ENCODE data around the gene ENPP6.

Gene ENPP6

GRCh38 chr4:184217634-184218033, at the start of gene ENPP6:
Gene ENPP6, minus strand, starts transcription at chr4:184217873. Its CDS starts 54 bp downstream, at chr4:184217819.
- no peak for DNase-seq

- no peak for DNase-seq
Measured at GRCh38 chr4:184267206-184267608, 49.5 kb upstream of the ENPP6 start.

GRCh38 chr4:184265546-184266351, 48.1 kb upstream of the ENPP6 start:
- DNase-seq, result no peak

- peak; percentile 82 for DNase-seq
Measured at GRCh38 chr4:184263910-184264732, 46.4 kb upstream of the ENPP6 start.

- no peak for DNase-seq
Measured at GRCh38 chr4:184263461-184263860, 45.8 kb upstream of the ENPP6 start.

- no peak for DNase-seq
Measured at GRCh38 chr4:184262901-184263300, 45.2 kb upstream of the ENPP6 start.

- DNase-seq, result no peak
Measured at GRCh38 chr4:184261246-184261645, 43.6 kb upstream of the ENPP6 start.

GRCh38 chr4:184259866-184260265, 42.2 kb upstream of the ENPP6 start:
- no peak for DNase-seq

GRCh38 chr4:184259081-184259480, 41.4 kb upstream of the ENPP6 start:
- DNase-seq, result no peak

- DNase-seq, result no peak
Measured at GRCh38 chr4:184255871-184256642, 38.4 kb upstream of the ENPP6 start.

- no peak for DNase-seq
Measured at GRCh38 chr4:184255361-184255760, 37.7 kb upstream of the ENPP6 start.

GRCh38 chr4:184253072-184253420, 35.4 kb upstream of the ENPP6 start:
- no peak for DNase-seq

- DNase-seq, result no peak
Measured at GRCh38 chr4:184252136-184253071, 34.7 kb upstream of the ENPP6 start.

GRCh38 chr4:184251670-184251980, 34.0 kb upstream of the ENPP6 start:
- no peak for DNase-seq

GRCh38 chr4:184250795-184251669, 33.4 kb upstream of the ENPP6 start:
- peak; percentile 52 for DNase-seq

- DNase-seq, result no peak
Measured at GRCh38 chr4:184248216-184248615, 30.5 kb upstream of the ENPP6 start.

GRCh38 chr4:184247421-184247820, 29.7 kb upstream of the ENPP6 start:
- no peak for DNase-seq

GRCh38 chr4:184246426-184246825, 28.8 kb upstream of the ENPP6 start:
- DNase-seq, result no peak

- no peak for DNase-seq
Measured at GRCh38 chr4:184238072-184238745, 20.5 kb upstream of the ENPP6 start.

- no peak for DNase-seq
Measured at GRCh38 chr4:184237612-184238011, 19.9 kb upstream of the ENPP6 start.

- DNase-seq, result no peak
Measured at GRCh38 chr4:184235526-184235925, 17.9 kb upstream of the ENPP6 start.
